SK-N-SH treated with all-trans-retinoic acid at 6 μM for 48 hours (cell line): ENCODE measurements around the gene KLK1.

Source experiments
- ATAC-seq: fragments of 200-7000 bp; cut with Tn5 transposase; 3 replicates; pipeline ENCODE4 v1.9.1; 2020; ENCODE audit warnings: mild to moderate bottlenecking, moderate library complexity
- ARNTL ChIP-seq: fragments of 450-650 bp; formaldehyde crosslinking; IDR thresholded peaks from 2 replicates; pipeline ENCODE4 v1.5.0; 2020; ENCODE audit warnings: low read depth, mild to moderate bottlenecking, moderate library complexity, borderline replicate concordance
- CSDC2 ChIP-seq: fragments of 250-450 bp; sonication (Bioruptor Pico); IDR thresholded peaks from 2 replicates; pipeline ENCODE4 v1.5.0; 2020; ENCODE audit warnings: mild to moderate bottlenecking, moderate library complexity
- ESRRG ChIP-seq: fragments of 250-450 bp; sonication (Bioruptor Pico); IDR thresholded peaks from 2 replicates; pipeline ENCODE4 v1.6.1; 2021; ENCODE audit warnings: mild to moderate bottlenecking
- GLIS3 ChIP-seq: fragments of 250-450 bp; sonication (Bioruptor Pico); IDR thresholded peaks from 2 replicates; pipeline ENCODE4 v1.5.0; 2020; ENCODE audit warnings: mild to moderate bottlenecking, moderate library complexity
- ISL1 ChIP-seq: fragments of 250-450 bp; sonication (Bioruptor Pico); IDR thresholded peaks from 2 replicates; pipeline ENCODE4 v2.1.2; 2022; ENCODE audit warnings: mild to moderate bottlenecking, moderate library complexity
- OSR1 ChIP-seq: fragments of 250-450 bp; sonication (Bioruptor Pico); IDR thresholded peaks from 2 replicates; pipeline ENCODE4 v1.8.0; 2022; ENCODE audit warnings: moderate library complexity, mild to moderate bottlenecking, inconsistent platforms
- PPARA ChIP-seq: fragments of 250-450 bp; sonication (Bioruptor Pico); IDR thresholded peaks from 2 replicates; pipeline ENCODE4 v1.5.0; 2020; ENCODE audit warnings: mild to moderate bottlenecking, borderline replicate concordance
- RARB ChIP-seq: fragments of 250-450 bp; sonication (Bioruptor Pico); IDR thresholded peaks from 2 replicates; pipeline ENCODE4 v1.8.0; 2021; ENCODE audit warnings: mild to moderate bottlenecking, moderate library complexity
- SNAI2 ChIP-seq: fragments of 250-450 bp; sonication (Bioruptor Pico); IDR thresholded peaks from 2 replicates; pipeline ENCODE4 v1.5.0; 2020; ENCODE audit warnings: mild to moderate bottlenecking, moderate library complexity
- TCF4 ChIP-seq: fragments of 250-450 bp; sonication (Bioruptor Pico); IDR thresholded peaks from 2 replicates; pipeline ENCODE4 v1.8.0; 2021; ENCODE audit warnings: mild to moderate bottlenecking, moderate library complexity, borderline replicate concordance
- TOX ChIP-seq: fragments of 250-450 bp; sonication (Bioruptor Pico); IDR thresholded peaks from 2 replicates; pipeline ENCODE4 v1.8.0; 2021; ENCODE audit warnings: mild to moderate bottlenecking, moderate library complexity, borderline replicate concordance
- ZC3H10 ChIP-seq: fragments of 250-450 bp; sonication (Bioruptor Pico); IDR thresholded peaks from 2 replicates; pipeline ENCODE4 v1.5.1; 2021; ENCODE audit warnings: mild to moderate bottlenecking, moderate library complexity
- ZFP3 ChIP-seq: fragments of 250-450 bp; sonication (Bioruptor Pico); IDR thresholded peaks from 2 replicates; pipeline ENCODE4 v1.5.0; 2020; ENCODE audit warnings: mild to moderate bottlenecking, moderate library complexity
- ZNF565 ChIP-seq: fragments of 450-650 bp; formaldehyde crosslinking; conservative IDR thresholded peaks from 2 replicates; pipeline ENCODE4 v1.5.0; 2020; ENCODE audit warnings: low read depth, mild to moderate bottlenecking, moderate library complexity
- ZNF8 ChIP-seq: fragments of 450-650 bp; formaldehyde crosslinking; IDR thresholded peaks from 2 replicates; pipeline ENCODE4 v1.5.0; 2020; ENCODE audit warnings: mild to moderate bottlenecking, moderate library complexity
- TF ChIP-seq, protein P1 (sequence below): fragments of 250-450 bp; sonication (Bioruptor Pico); IDR thresholded peaks from 2 replicates; pipeline ENCODE4 v1.5.1; 2020; ENCODE audit warnings: low read depth, mild to moderate bottlenecking, moderate library complexity
- TF ChIP-seq, protein P2 (sequence below): fragments of 250-450 bp; sonication (Bioruptor Pico); IDR thresholded peaks from 2 replicates; pipeline ENCODE4 v1.5.1; 2021; ENCODE audit warnings: mild to moderate bottlenecking, moderate library complexity
- TF ChIP-seq, protein P3 (sequence below): fragments of 250-450 bp; sonication (Bioruptor Pico); IDR thresholded peaks from 2 replicates; pipeline ENCODE4 v1.8.0; 2021; ENCODE audit warnings: low read depth, mild to moderate bottlenecking, moderate library complexity, borderline replicate concordance
- TF ChIP-seq, protein P4 (sequence below): fragments of 250-450 bp; sonication (Bioruptor Pico); IDR thresholded peaks from 2 replicates; pipeline ENCODE4 v1.5.0; 2020; ENCODE audit warnings: mild to moderate bottlenecking, moderate library complexity
- TF ChIP-seq, protein P5 (sequence below): fragments of 250-450 bp; sonication (Bioruptor Pico); IDR thresholded peaks from 2 replicates; pipeline ENCODE4 v1.8.0; 2020; ENCODE audit warnings: mild to moderate bottlenecking, moderate library complexity, borderline replicate concordance

Gene KLK1

DNA sequence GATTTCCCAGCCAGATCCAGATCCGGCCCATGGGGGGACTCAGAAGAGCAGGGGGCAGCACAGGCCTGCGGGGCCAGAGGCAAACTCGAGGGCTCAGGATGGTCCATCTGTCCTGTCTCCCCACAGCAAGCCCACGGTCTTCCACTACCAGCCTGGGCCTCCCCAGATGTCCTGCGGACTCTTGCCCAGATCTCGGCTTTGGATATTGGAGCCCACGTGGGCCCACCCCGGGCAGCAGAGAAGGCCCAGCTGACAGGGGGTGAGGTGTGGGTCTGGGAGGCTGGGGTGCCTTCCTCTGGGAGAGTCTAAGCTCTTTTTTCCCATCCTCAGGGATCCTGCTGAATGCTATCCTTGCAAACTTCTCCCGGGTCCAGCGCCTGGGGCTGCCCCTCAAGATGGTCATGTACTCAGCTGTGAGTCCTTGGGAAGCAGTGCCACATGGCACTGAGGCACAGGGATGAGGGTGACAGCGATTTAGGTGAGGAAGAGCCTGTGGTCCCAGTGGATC is 30.0 kb downstream of the KLK1 start:
- peak; percentile 2 for ATAC-seq

DNA sequence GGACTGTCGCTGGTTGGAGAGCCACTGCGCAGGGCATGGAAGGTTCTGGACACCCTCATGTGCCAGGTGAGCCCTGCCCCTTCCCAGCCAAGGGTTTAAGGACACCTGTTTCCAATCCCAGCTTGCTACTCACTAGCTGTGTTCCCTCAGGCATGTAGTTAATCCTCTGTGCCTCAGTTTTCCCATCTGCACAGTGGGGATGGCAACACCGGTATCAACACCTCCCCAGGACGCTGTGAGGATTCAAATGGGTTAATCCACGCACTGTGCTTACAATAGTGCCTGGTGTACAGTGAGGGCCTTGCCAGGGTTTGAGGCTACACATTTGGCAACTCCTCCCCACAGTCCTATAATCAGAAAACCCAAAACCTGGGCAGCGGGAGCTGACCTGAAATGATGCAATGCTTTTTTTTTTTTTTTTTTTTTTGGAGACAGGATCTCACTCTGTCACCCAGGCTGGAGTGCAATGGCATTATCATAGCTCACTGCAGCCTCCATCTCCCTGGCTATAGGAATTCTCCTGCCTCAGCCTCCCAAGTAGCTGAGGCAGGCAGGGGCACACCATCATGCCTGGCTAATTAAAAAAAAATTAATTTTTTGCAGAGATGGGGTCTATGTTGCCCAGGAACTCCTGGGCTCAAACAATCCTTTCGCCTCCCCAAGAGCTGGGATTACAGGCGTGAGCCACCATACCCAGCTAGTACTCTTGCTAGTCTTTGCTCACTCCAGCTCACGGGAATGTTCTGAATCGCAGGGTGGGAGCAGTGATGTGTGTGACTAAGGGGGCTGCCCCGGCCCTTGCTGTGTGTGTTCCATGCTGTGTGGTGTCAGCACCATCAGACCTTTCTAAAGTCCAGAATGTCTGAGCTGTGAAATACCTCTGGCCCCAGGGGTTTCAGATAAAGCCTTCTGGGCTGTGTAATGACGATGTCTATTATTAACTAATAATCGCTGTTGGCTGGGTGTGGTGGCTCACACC is 31.0 kb downstream of the KLK1 start:
- no peak; the same call in 2 of the 3 replicates for ATAC-seq
- TF ChIP-seq TOX (CRISPR knock-in tag) = no peak
- TF ChIP-seq GLIS3 (CRISPR knock-in tag) = no peak
- no peak for TF ChIP-seq RARB (CRISPR knock-in tag)
- TF ChIP-seq ESRRG (CRISPR knock-in tag) = no peak
- TF ChIP-seq, protein P1, sequence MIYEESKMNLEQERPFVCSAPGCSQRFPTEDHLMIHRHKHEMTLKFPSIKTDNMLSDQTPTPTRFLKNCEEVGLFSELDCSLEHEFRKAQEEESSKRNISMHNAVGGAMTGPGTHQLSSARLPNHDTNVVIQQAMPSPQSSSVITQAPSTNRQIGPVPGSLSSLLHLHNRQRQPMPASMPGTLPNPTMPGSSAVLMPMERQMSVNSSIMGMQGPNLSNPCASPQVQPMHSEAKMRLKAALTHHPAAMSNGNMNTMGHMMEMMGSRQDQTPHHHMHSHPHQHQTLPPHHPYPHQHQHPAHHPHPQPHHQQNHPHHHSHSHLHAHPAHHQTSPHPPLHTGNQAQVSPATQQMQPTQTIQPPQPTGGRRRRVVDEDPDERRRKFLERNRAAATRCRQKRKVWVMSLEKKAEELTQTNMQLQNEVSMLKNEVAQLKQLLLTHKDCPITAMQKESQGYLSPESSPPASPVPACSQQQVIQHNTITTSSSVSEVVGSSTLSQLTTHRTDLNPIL (CRISPR knock-in tag) = no peak
- TF ChIP-seq ARNTL = no peak
- TF ChIP-seq PPARA (CRISPR knock-in tag) = no peak
- TF ChIP-seq ZNF565 (CRISPR knock-in tag) = no peak
- no peak for TF ChIP-seq SNAI2 (CRISPR knock-in tag)
- TF ChIP-seq ISL1 (CRISPR knock-in tag) = no peak
- TF ChIP-seq ZFP3 (CRISPR knock-in tag) = no peak

More for the DNA sequence above, 30.0 kb downstream of the KLK1 start:
- TF ChIP-seq TOX (CRISPR knock-in tag) = no peak
- TF ChIP-seq PPARA (CRISPR knock-in tag) = no peak
- TF ChIP-seq, protein P2, sequence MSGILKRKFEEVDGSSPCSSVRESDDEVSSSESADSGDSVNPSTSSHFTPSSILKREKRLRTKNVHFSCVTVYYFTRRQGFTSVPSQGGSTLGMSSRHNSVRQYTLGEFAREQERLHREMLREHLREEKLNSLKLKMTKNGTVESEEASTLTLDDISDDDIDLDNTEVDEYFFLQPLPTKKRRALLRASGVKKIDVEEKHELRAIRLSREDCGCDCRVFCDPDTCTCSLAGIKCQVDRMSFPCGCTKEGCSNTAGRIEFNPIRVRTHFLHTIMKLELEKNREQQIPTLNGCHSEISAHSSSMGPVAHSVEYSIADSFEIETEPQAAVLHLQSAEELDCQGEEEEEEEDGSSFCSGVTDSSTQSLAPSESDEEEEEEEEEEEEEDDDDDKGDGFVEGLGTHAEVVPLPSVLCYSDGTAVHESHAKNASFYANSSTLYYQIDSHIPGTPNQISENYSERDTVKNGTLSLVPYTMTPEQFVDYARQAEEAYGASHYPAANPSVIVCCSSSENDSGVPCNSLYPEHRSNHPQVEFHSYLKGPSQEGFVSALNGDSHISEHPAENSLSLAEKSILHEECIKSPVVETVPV (CRISPR knock-in tag) = no peak
- TF ChIP-seq CSDC2 (CRISPR knock-in tag) = no peak
- TF ChIP-seq ESRRG (CRISPR knock-in tag) = no peak
- no peak for TF ChIP-seq ISL1 (CRISPR knock-in tag)
- TF ChIP-seq, protein P1 (CRISPR knock-in tag) = no peak
- TF ChIP-seq OSR1 = no peak
- no peak for TF ChIP-seq GLIS3 (CRISPR knock-in tag)
- TF ChIP-seq ZC3H10 = no peak
- TF ChIP-seq, protein P3, sequence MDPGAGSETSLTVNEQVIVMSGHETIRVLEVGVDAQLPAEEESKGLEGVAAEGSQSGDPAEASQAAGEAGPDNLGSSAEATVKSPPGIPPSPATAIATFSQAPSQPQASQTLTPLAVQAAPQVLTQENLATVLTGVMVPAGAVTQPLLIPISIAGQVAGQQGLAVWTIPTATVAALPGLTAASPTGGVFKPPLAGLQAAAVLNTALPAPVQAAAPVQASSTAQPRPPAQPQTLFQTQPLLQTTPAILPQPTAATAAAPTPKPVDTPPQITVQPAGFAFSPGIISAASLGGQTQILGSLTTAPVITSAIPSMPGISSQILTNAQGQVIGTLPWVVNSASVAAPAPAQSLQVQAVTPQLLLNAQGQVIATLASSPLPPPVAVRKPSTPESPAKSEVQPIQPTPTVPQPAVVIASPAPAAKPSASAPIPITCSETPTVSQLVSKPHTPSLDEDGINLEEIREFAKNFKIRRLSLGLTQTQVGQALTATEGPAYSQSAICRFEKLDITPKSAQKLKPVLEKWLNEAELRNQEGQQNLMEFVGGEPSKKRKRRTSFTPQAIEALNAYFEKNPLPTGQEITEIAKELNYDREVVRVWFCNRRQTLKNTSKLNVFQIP = no peak
- TF ChIP-seq ZNF8 = no peak
- TF ChIP-seq ZFP3 (CRISPR knock-in tag) = no peak
- TF ChIP-seq RARB (CRISPR knock-in tag) = no peak
- TF ChIP-seq TCF4 (CRISPR knock-in tag) = no peak
- TF ChIP-seq, all 23 proteins: peak for 0

DNA sequence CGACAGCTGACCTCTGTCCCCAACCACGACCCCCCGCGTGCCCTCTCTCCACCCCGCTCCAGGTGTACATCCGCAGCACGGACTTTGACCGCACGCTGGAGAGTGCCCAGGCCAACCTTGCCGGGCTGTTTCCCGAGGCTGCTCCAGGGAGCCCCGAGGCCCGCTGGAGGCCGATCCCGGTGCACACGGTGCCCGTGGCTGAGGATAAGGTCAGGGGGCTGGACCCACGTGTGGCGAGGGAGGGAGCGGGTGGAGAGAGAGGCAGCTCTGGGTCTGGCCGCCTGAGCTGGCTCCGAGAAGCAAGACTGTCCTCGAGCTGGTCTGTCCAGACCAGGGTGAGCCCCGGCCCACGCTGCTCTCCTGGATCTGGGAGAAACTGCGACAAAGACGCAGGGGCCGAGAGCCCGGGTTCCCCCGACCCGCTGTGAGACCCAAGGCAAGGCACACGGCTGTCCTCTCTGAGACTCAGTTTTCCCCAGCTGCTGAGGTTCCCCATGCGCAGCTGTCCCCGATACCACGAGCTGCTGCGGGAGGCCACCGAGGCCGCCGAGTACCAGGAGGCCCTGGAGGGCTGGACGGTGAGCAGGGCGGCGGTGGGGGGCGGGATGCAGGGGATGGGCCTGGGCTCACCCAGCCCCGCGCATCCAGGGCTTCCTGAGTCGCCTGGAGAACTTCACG is 31.9 kb downstream of the KLK1 start:
- ATAC-seq = peak; percentile 9
- no peak for TF ChIP-seq TCF4 (CRISPR knock-in tag)
- TF ChIP-seq, protein P3 = no peak
- TF ChIP-seq, protein P4, sequence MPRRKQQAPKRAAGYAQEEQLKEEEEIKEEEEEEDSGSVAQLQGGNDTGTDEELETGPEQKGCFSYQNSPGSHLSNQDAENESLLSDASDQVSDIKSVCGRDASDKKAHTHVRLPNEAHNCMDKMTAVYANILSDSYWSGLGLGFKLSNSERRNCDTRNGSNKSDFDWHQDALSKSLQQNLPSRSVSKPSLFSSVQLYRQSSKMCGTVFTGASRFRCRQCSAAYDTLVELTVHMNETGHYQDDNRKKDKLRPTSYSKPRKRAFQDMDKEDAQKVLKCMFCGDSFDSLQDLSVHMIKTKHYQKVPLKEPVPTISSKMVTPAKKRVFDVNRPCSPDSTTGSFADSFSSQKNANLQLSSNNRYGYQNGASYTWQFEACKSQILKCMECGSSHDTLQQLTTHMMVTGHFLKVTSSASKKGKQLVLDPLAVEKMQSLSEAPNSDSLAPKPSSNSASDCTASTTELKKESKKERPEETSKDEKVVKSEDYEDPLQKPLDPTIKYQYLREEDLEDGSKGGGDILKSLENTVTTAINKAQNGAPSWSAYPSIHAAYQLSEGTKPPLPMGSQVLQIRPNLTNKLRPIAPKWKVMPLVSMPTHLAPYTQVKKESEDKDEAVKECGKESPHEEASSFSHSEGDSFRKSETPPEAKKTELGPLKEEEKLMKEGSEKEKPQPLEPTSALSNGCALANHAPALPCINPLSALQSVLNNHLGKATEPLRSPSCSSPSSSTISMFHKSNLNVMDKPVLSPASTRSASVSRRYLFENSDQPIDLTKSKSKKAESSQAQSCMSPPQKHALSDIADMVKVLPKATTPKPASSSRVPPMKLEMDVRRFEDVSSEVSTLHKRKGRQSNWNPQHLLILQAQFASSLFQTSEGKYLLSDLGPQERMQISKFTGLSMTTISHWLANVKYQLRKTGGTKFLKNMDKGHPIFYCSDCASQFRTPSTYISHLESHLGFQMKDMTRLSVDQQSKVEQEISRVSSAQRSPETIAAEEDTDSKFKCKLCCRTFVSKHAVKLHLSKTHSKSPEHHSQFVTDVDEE = no peak
- TF ChIP-seq, protein P5, sequence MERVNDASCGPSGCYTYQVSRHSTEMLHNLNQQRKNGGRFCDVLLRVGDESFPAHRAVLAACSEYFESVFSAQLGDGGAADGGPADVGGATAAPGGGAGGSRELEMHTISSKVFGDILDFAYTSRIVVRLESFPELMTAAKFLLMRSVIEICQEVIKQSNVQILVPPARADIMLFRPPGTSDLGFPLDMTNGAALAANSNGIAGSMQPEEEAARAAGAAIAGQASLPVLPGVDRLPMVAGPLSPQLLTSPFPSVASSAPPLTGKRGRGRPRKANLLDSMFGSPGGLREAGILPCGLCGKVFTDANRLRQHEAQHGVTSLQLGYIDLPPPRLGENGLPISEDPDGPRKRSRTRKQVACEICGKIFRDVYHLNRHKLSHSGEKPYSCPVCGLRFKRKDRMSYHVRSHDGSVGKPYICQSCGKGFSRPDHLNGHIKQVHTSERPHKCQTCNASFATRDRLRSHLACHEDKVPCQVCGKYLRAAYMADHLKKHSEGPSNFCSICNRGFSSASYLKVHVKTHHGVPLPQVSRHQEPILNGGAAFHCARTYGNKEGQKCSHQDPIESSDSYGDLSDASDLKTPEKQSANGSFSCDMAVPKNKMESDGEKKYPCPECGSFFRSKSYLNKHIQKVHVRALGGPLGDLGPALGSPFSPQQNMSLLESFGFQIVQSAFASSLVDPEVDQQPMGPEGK (CRISPR knock-in tag) = no peak
- TF ChIP-seq, protein P1 (CRISPR knock-in tag) = no peak
- TF ChIP-seq OSR1 = no peak
- no peak for TF ChIP-seq ARNTL
- TF ChIP-seq ZFP3 (CRISPR knock-in tag) = no peak
- no peak for TF ChIP-seq TOX (CRISPR knock-in tag)
- TF ChIP-seq ESRRG (CRISPR knock-in tag) = no peak
